ENCODE data around the gene GET4. TPM values are rescaled to one million over a fixed set of nuclear protein-coding genes. Genes with fewer than 3 reads are reported as not detected.
A peak's percentile ranks its signal among the peaks of the same experiment; 100 is the strongest.
"Not testable (repeated sequence)": the region's sequence is repeated elsewhere in the genome, so short reads cannot be mapped to it uniquely, and the experiment has no call there.

GET4 gene
- total RNA-seq, 1 experiment from 2014 or later, result 25.9 TPM

DNA sequence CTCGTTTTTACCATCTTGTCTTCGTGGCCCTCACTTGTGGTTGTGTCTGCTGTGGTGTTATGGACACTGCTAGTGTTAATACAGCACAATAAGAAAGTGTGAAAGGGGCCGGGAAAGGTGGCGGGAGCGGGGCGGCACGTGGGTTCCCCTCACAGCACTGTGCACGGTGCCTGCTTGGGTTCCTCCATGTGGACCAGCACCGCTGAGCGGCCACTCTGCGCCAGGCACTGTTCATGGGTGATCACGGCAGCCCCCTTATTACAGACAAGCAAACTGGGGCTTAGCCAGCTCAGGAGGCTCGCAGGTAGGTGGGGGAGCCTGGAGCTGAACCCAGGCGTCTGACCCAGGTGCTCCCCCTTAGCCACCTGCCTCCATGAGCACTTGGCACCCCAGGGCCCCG is 31.8 kb upstream of the GET4 start:
- no peak for DNase-seq (ENCODE audit: extremely low read depth, low read depth)

DNA sequence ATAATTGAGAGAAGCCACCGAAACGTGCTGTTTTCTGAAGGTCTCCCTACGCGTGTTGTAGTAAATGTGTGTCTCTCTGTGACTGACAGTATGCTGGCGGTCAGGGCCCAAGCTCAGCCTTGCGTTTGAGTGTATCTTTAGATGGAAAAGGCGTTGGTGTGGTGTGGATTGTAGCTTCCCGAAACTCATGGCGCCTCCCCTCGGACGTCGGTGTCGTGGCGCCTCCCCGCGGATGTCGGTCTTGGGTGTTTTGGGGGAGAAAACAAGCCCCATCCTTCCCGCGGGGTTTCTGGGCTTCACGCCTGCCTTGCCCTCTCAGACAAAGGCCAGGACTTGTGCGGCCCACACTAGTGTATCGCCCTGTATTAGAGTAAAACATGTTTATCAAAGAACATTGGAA is 31.3 kb upstream of the GET4 start:
- DNase-seq (ENCODE audit: extremely low read depth, low read depth), result no peak

DNA sequence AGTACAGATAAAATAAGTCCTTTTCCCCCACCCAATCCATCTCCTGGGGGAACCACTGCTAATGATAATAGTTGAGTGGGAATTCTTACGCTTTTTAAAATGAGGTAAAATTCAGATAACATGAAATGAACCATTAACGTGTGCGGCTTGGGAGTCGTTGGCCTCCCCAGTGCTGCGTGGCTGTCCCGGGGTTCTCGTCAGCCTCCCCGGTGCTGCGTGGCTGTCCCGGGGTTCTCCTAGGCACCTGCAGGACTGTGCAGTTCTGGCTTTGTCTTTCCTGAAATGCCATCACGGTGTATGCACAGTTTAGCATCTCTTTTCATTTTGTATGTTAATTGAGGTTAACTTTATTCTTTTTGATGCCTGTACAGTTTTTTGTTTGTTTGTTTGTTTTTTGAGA is 30.6 kb upstream of the GET4 start:
- no peak for DNase-seq (ENCODE audit: extremely low read depth, low read depth)

DNA sequence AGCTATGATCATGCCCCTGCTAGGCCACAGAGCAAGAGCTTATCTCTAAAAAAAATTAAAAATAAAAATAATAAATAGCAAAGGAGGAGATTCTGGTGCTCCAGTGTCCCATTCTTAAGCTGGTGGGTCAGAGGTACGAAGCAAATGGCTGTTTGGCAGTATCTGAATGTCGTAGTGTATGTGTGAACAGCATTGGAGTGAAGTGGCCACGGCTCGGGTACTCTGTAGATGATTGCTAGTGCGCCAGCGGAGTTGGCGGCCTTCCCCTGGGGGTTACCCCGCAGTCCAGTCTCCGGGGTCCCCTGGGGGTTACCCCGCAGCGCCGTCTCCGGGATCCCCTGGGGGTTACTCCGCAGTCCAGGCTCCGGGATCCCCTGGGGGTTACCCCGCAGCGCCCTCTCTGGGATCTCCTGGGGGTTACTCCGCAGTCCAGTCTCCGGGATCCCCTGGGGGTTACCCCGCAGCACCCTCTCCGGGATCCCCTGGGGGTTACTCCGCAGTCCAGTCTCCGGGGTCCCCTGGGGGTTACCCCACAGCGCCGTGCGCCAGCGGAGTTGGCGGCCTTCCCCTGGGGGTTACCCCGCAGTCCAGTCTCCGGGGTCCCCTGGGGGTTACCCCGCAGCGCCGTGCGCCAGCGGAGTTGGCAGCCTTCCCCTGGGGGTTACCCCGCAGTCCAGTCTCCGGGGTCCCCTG is 29.2 kb upstream of the GET4 start:
- not testable (repeated sequence) for DNase-seq (ENCODE audit: extremely low read depth, low read depth)

DNA sequence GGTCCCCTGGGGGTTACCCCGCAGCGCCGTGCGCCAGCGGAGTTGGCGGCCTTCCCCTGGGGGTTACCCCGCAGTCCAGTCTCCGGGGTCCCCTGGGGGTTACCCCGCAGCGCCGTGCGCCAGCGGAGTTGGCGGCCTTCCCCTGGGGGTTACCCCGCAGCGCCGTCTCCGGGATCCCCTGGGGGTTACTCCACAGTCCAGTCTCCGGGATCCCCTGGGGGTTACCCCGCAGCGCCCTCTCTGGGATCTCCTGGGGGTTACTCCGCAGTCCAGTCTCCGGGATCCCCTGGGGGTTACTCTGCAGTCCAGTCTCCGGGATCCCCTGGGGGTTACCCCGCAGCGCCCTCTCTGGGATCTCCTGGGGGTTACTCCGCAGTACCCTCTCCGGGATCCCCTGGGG is 28.6 kb upstream of the GET4 start:
- not testable (repeated sequence) for DNase-seq (ENCODE audit: extremely low read depth, low read depth)

DNA sequence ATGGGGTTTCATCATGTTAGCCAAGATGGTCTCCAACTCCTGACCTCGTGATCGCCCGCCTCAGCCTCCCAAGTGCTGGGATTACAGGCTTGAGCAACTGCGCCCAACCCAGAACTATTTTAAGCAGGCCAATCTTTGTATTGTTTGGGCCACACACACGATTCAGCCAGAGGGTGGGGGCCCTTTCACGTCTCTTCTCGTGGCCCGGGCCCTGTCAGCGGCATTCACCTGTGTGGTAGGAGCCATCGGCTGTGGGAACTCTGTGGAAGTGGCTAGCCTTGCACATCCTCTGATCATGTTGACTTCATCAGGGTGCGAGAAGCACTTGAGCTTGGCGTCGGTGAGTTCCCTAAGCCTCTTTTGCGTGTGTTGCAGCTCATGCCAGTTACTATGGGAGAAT is 27.2 kb upstream of the GET4 start:
- DNase-seq (ENCODE audit: extremely low read depth, low read depth), result no peak

DNA sequence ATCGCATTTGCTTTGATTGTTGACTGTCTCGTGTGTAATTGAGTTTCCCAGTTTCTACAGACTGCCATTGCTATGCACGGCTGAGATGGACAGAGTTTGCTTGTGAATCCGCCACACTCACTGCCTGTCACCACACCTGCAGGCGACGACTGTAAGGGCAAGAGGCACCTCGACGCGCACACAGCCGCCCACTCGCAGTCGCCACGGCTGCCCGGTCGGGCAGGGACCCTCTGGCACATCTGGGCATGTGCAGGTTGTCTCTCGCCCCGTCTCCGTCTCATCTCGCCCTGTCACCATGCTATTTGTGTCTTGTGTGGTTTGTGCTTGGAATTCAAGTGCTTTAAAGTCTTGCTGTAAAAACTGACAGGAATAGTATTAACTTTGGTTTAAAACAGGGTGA is 26.6 kb upstream of the GET4 start:
- DNase-seq (ENCODE audit: extremely low read depth, low read depth), result no peak

DNA sequence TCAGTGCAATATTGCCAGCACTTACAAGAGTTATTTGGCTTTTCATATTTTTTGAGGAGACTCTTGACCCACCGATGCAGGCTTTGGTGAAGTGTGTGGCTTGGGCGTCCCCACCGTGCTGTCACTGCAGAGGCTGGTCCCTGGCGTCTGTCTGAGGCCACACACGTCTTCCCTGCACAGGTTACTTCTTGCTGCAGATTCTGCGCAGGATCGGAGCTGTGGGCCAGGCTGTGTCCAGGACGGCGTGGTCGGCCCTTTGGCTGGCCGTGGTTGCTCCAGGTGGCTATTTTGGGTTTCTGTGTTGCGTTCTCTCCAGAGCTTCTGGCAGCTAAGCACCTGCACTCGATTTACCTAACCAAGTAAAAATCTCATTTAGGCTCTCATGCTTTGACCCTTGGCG is 25.1 kb upstream of the GET4 start:
- no peak for DNase-seq (ENCODE audit: extremely low read depth, low read depth)

DNA sequence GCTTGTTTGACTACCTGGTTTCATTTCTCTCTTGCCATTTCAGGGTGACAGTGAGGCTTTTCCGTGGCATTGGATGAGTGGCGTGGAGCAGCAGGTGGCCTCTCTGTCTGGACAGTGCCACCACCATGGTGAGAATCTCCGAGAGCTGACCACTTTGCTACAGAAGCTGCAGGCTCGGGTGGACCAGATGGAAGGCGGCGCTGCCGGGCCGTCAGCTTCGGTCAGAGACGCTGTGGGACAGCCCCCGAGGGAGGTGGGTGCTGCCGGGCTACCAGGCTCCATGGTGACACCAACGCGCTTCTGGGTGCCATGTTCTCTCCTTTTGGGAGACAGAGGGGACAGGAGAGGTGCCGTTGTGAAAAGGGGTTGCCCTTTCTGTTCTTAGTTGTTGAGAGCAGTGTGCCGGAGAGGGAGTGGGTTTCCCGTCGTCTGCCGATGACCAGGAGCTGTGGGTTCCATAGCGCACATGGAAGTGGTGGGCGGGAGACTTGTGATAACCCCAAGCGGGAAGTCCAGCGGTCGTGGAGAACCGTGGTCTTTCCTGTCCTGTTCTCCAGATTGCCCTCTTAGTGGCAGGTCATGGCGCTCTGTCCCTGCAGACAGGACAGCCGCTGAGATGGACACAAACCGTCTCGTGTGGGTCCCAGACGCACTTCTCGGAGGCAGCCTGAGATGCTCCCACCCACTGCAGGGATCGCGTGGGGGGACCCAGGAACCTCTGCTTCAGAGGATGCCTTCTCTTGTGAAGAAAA is 22.8 kb upstream of the GET4 start:
- DNase-seq (ENCODE audit: extremely low read depth, low read depth), result no peak

DNA sequence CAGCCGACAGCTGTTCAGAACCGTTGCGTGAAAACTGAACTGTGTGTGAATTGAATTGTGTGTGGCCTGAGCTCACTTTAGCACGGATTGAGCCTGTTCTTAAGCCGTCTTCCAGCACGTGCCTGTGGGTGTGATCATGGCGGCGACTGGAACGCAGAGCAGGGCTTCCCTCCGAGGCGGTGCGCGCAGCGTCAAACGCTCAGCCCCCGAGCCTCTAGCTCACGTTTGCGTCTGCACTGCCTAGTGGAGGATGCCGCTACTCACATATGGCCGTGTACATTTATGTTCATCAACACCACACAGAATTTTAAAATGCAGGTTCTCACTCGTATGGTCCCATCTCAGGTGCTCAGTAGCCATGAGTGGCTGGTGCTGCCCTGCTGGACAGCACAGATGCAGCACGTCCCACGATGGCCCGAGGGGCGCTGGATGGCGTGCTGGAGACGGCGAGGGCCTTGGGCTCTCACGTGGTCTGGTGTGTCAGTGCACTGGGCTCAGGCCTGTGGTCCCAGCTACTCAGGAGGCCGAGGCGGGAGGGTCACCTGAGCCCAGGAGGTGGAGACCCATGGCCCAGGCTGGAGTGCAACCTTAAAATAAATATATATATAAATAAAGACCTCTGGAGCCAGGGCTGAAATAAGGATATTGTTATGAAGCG is 22.1 kb upstream of the GET4 start:
- DNase-seq (ENCODE audit: extremely low read depth, low read depth), result no peak

DNA sequence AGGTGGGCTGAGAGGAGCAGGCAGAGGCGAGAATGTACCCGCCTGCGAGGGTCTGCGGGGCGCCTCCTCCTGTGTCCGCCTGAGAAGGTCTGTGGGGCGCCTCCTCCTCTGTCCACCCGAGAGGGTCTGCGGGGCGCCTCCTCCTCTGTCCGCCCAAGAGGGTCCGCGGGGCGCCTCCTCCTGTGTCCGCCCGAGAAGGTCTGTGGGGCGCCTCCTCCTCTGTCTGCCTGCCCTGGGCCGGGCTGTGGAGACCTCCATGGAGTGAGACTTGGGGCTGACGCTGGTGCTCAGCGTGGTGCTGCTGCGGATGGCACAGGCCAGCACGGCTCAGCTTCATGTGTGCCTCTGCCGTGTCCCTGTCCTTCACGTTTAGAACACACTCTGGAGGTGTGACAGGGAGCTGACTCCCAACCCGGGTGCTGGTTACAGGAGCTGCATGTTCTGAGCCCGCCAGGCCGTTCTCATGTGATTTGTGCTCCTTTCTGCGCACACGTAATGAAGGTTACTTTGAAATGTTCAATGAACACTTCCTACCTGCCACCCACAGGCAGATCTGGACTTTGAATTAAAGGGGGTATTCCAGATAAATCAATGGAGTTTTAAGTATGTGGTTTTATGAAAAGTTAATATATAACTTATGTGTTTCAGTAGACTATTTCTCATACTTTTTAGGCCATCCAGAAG is 20.5 kb upstream of the GET4 start:
- no peak for DNase-seq (ENCODE audit: extremely low read depth, low read depth)

DNA sequence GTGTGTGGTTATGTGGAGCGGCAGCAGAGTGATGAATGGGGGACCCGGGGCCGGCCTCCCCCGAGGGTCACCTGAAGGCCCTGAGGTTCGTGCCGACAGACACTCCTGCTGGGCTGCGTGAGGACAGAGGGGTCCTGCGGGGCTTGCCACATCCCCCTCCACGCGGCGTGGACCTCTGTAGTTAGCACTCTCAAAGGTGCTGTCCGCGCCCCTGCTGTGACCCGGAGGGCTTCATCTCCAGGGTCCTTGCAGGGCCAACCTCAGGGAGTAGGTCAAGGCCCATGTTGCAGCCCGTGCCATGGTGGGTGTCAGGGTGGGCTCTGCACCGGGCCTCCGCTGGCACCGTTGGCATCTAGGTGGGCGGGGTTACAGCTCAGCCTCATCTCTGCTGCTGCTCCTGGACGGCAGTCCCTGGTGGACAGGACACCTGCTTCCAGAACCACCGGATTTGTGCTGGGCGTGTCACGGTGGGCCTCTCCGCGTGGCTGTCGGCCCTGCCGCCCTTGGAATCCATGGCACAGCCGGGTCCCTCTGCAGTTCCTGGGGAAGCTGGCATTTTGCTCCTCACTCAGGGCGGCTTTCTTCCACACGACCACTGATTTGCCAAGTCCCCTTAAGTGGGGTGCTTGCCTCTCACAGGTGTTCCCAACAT is 19.8 kb upstream of the GET4 start:
- no peak for DNase-seq (ENCODE audit: extremely low read depth, low read depth)

DNA sequence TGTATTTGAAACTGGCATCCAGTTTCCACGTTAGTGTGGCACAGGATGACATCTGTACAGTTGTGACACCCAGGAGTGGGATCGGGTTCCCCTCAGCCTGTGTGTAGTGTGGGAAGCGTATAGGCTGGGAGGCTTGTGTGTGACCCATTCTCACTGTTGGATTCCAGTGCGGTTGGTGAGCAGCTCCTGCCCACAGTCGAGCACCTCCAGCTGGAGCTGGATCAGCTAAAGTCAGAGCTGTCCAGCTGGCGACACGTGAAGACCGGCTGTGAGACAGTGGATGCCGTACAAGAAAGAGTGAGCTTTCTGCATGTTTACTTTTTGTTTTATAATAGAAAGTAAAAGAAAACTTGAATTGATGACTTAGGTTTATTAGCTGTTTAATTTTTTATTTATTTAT is 18.7 kb upstream of the GET4 start:
- DNase-seq (ENCODE audit: extremely low read depth, low read depth), result no peak

DNA sequence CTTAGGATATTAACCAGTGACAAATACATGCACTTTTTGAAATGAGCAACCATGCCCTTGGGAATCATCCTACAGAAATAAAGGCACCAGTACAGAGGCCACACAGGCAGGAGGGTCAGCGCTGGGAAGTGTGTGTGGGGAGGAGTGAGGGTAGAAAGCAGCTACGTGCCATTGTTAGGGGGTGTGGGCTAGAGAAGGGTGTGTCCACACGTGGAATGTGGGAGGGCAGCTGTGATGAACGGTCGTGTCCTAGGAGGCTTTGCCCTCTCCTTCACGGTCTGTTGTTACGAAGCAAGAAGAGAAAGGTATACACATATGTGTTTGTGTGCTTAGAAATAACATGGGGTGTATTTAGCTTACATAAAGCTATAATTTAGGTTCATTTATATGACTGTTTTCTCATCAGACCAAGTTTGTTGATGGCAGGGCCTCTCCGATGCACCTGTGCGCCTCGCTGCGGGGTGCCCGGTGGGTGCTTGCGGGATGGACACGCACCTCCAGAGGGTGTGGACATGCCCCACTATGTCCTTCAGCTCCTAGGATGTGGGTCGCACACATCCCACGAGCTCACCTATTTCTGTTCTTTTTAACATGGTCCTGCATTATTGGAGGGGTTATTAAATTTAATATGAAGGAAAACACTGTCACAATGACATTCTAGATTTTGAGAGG is 16.9 kb upstream of the GET4 start:
- no peak for DNase-seq (ENCODE audit: extremely low read depth, low read depth)

DNA sequence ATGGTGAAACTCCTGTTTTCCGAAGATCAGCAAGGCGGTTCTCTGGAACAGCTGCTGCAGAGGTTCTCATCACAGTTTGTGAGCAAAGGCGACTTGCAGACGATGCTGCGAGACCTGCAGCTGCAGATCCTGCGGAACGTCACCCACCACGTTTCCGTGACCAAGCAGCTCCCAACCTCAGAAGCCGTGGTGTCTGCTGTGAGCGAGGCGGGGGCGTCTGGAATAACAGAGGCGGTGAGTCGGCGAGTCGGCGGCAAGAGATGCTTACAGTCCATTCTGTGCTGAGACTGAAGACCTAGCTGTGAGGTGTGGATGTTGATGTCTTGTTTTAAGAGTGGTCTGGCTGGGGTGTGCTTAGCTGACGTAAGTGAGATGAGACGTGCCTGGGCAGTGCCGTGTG is 16.2 kb upstream of the GET4 start:
- no peak for DNase-seq (ENCODE audit: extremely low read depth, low read depth)

DNA sequence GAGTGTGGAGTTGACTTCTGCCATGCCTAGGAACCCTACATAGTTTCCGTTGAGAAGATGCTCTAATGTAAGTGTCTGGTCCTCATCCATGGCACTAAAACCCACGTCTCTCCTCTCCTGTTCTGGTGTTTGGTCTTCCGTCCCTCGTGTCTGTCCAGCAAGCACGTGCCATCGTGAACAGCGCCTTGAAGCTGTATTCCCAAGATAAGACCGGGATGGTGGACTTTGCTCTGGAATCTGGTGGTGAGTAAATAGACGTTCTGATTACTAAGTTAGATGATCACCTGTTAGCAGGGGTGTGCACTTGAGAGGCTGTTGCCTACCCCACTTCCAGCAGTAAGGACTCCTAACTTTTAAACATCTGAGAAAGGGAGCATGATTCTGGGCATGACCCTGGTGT is 15.1 kb upstream of the GET4 start:
- DNase-seq (ENCODE audit: extremely low read depth, low read depth), result no peak

DNA sequence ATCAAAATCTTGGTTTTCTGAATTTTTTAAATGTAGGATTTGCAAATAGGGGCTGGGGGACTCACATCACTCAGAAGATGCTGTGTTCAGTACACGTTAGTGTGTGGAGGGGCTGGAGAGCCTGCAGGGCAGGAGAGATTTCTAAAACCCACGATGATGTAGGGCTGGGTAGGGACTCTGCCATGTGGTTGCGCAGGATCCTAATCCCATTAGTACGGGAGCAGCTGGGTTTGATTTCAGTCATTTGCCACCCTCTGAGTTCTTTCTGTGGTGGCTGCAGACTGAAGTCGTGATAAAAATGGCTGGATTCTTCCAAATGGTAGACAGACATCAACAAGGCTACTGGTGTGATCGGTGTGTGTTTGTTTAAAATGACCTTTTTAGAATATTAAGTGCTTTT is 14.2 kb upstream of the GET4 start:
- no peak for DNase-seq (ENCODE audit: extremely low read depth, low read depth)

DNA sequence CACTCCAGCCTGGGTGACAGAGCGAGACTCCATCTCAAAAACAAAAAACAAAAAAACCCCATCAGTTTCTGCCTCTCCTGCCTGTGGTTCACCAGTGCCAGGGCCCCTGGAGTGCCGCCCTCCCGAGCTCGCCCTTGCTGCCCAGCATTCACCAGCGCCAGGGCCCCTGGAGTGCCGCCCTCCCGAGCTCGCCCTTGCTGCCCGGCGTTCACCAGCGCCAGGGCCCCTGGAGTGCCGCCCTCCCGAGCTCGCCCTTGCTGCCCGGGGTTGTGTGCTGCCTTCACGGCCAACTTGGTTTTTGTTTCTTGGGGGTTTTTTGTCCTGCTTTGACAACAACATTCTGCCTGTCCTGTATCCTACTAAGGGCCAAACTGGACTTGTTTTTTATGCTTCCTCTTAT is 13.2 kb upstream of the GET4 start:
- DNase-seq (ENCODE audit: extremely low read depth, low read depth), result no peak

DNA sequence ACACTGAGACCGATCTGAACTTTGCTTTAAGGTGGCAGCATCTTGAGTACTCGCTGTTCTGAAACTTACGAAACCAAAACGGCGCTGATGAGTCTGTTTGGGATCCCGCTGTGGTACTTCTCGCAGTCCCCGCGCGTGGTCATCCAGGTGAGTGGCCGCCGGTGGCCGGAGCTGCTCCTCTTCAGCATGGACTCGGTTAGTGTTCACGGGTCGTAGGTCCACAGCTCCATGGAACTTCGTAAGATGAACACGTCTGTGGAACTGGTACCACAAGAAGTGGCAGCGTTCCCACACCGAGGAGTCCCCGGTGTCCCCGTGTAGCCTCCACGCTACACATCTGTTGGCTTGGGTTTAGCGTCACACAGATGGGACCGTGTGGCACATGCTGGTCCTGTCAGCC is 10.4 kb upstream of the GET4 start:
- DNase-seq (ENCODE audit: extremely low read depth, low read depth), result no peak

DNA sequence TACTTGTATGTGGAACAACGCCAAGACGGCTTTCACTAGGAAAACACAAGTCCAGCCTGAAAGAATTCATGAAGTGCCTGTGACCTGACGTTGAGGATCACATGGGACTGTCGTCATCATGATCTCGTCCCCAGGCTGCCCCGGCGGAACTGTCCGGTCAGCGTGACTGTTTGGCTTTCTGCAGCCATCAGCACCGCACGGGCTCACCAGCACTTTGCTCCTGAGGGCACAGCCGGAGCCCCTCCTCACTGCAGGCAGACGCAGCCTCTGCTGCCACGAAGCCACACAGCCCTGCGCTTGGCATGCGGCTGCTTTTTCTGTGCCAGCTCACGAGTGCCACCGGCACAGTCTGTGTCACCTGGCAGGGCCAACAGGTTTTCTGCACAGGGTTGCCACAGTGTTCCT is 9.4 kb upstream of the GET4 start:
- DNase-seq (ENCODE audit: extremely low read depth, low read depth), result peak; percentile 93

Measured in NCI-H460 (cell line).